K562 (cell line): Measurements from ENCODE around the gene LRP6. TPM values are rescaled to one million over a fixed set of nuclear protein-coding genes. Genes with fewer than 3 reads are reported as not detected.

Experiments used
- COPS2 ChIP-seq: fragments of 450-650 bp; conservative IDR thresholded peaks from 2 replicates; pipeline ENCODE4 v1.6.1; 2016; ENCODE audit warnings: mild to moderate bottlenecking, moderate library complexity
- DEAF1 ChIP-seq: fragments of 450-650 bp; formaldehyde crosslinking; IDR thresholded peaks from 2 replicates; pipeline ENCODE4 v1.4.0; 2020; ENCODE audit warnings: mild to moderate bottlenecking, moderate library complexity
- DIDO1 ChIP-seq: fragments of 450-650 bp; IDR thresholded peaks from 2 replicates; pipeline ENCODE4 v1.6.1; 2016; ENCODE audit warnings: low read depth, missing biosample characterization, missing genetic modification characterization
- HNRNPLL ChIP-seq: fragments of 200-400 bp; formaldehyde crosslinking; IDR thresholded peaks from 2 replicates; pipeline ENCODE4 v1.6.1; 2017; ENCODE audit warnings: low read length, low read depth, mild to moderate bottlenecking; ENCODE audit not compliant: poor library complexity, severe bottlenecking
- RBM25 ChIP-seq: fragments of 200-400 bp; formaldehyde crosslinking; IDR thresholded peaks from 2 replicates; pipeline ENCODE4 v1.6.1; 2018; ENCODE audit warnings: low read length, low read depth, moderate library complexity; ENCODE audit not compliant: severe bottlenecking
- SMARCC2 ChIP-seq: fragments of 450-650 bp; IDR thresholded peaks from 2 replicates; pipeline ENCODE4 v1.6.1; 2017; ENCODE audit warnings: antibody characterized with exemption, moderate library complexity, mild to moderate bottlenecking, low read depth
- STAT5A ChIP-seq: IDR thresholded peaks from 2 replicates; pipeline ENCODE4 v1.6.1; 2012; ENCODE audit warnings: low read length, inconsistent platforms, borderline replicate concordance
- STAT5B ChIP-seq: fragments of 250-450 bp; sonication (Bioruptor Pico); IDR thresholded peaks from 2 replicates; pipeline ENCODE4 v1.8.0; 2021; ENCODE audit warnings: mild to moderate bottlenecking, inconsistent platforms
- YY1 ChIP-seq, 3 experiments: IDR thresholded peaks; 2 replicates each; pipeline ENCODE4 v1.6.1; 2011; ENCODE audit warnings: low read length in 2 of 3, mild to moderate bottlenecking in 2 of 3, moderate library complexity in 2 of 3, borderline replicate concordance in 1 of 3, control low read depth in 1 of 3, low read depth in 1 of 3; ENCODE audit not compliant: insufficient read depth in 3 of 3, insufficient replicate concordance in 2 of 3, control insufficient read depth in 1 of 3, insufficient read length in 1 of 3; ENCODE audit errors: extremely low read depth in 1 of 3
- ZNF280A ChIP-seq: fragments of 450-650 bp; IDR thresholded peaks from 2 replicates; pipeline ENCODE4 v1.6.1; 2018; ENCODE audit warnings: mild to moderate bottlenecking, low read depth; ENCODE audit not compliant: partially characterized antibody
- polyA plus RNA-seq, 8 experiments: library from polyadenylated mRNA; depleted of rRNA in 4 of 8; stranded (reverse) in 5 of 8; unstranded in 3 of 8; fragments of >200 nt; fragmentation: Nextera tagmentation in 2 of 8; fragmentation: Illumina TruSeq in 1 of 8; extraction: Ambion mirVana in 2 of 8; extraction: Trizol in 1 of 8; gene quantifications; 2 replicates each; pipeline versions ENCODE4 v1.2.1 to v1.2.3, GENCODE V29; 2011 to 2014; ENCODE audit warnings: inconsistent platforms in 1 of 8, missing spikeins in 1 of 8
- total RNA-seq, 7 experiments: library from RNA; depleted of rRNA in 6 of 7; stranded (reverse); fragments of >200 nt in 6 of 7; fragmentation: Illumina TruSeq in 2 of 7; extraction: Trizol in 2 of 7; gene quantifications; 2 replicates each; pipeline versions ENCODE4 v1.2.1 to v1.2.3, GENCODE V29; 2011 to 2021; ENCODE audit warnings: low replicate concordance in 1 of 7
- TF ChIP-seq, protein P1 (sequence below): fragments of 250-450 bp; sonication (Bioruptor Pico); IDR thresholded peaks from 2 replicates; pipeline ENCODE4 v1.9.0; 2021; ENCODE audit warnings: mild to moderate bottlenecking, inconsistent platforms
- TF ChIP-seq, protein P2 (sequence below): fragments of 450-650 bp; IDR thresholded peaks from 2 replicates; pipeline ENCODE4 v1.6.1; 2016
- TF ChIP-seq, protein P3 (sequence below): fragments of 450-650 bp; conservative IDR thresholded peaks from 2 replicates; pipeline ENCODE4 v1.6.1; 2016; ENCODE audit warnings: missing genetic modification characterization, low read depth, mild to moderate bottlenecking, missing compliant biosample characterization, moderate library complexity
- TF ChIP-seq, protein P4 (sequence below): fragments of 150-350 bp; IDR thresholded peaks from 2 replicates; pipeline ENCODE4 v1.6.1; 2014; ENCODE audit warnings: low read depth, mild to moderate bottlenecking, low read length, borderline replicate concordance

LRP6 gene
- total and polyA plus RNA-seq, 9 of the 15 experiments (the other 6 are each of a cell fraction or from before 2014, with no cell fraction given) = 3.0 to 17.0 (median 10.8) TPM

DNA sequence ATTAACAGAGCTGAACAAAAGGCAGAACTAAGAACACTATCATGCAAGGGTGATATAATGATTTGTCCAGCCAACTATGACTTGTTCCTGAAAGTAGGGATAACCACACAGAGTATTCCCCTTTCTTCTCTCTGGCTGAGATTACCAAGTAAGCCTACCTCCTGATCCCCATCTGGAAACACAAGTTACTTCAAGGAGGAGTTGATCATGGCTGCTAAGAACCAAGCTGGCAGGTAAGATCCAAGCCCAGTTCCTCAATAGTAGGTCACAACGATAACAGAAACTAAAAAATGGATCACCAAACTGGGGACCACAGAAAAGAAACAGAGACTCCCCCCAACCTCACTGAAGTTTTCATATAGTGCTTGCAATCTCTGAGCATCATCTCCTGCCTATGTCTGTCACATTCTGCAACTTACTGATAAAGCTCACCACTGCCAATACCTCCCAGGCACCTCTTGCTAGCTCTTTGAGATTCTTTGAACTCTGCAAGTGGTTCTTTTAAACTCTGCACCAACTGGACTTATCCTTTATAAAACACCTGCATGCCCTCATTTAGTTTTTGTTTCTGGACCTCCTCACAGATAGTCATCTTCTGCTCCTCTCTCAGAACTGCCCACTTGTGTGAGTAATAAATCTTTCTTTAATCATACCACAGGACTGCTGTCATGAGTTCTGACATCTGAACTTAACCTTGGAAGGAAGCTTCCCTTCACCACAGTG lies 76.6 kb downstream of the LRP6 start (continued):
- TF ChIP-seq ZNF280A (no peak), COPS2 (no peak), RBM25 (no peak), STAT5B (CRISPR knock-in tag) (no peak), DEAF1 (no peak), YY1 (IDR thresholded peaks at IDR 0.05; ENCODE audit: borderline replicate concordance in 1 of 3, control insufficient read depth in 1 of 3, extremely low read depth in 1 of 3, insufficient read depth in 3 of 3, insufficient read length in 1 of 3, insufficient replicate concordance in 2 of 3, low read depth in 1 of 3, low read length in 2 of 3) (no peak), HNRNPLL (no peak), DIDO1 (tag) (no peak), STAT5A (peak; percentile 62), SMARCC2 (peak; percentile 73; the same call in 1 of the 2 replicates)
- TF ChIP-seq, protein P1, sequence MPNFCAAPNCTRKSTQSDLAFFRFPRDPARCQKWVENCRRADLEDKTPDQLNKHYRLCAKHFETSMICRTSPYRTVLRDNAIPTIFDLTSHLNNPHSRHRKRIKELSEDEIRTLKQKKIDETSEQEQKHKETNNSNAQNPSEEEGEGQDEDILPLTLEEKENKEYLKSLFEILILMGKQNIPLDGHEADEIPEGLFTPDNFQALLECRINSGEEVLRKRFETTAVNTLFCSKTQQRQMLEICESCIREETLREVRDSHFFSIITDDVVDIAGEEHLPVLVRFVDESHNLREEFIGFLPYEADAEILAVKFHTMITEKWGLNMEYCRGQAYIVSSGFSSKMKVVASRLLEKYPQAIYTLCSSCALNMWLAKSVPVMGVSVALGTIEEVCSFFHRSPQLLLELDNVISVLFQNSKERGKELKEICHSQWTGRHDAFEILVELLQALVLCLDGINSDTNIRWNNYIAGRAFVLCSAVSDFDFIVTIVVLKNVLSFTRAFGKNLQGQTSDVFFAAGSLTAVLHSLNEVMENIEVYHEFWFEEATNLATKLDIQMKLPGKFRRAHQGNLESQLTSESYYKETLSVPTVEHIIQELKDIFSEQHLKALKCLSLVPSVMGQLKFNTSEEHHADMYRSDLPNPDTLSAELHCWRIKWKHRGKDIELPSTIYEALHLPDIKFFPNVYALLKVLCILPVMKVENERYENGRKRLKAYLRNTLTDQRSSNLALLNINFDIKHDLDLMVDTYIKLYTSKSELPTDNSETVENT (CRISPR knock-in tag) = no peak
- TF ChIP-seq, protein P2, sequence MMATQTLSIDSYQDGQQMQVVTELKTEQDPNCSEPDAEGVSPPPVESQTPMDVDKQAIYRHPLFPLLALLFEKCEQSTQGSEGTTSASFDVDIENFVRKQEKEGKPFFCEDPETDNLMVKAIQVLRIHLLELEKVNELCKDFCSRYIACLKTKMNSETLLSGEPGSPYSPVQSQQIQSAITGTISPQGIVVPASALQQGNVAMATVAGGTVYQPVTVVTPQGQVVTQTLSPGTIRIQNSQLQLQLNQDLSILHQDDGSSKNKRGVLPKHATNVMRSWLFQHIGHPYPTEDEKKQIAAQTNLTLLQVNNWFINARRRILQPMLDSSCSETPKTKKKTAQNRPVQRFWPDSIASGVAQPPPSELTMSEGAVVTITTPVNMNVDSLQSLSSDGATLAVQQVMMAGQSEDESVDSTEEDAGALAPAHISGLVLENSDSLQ = peak; percentile 92
- TF ChIP-seq, protein P3, sequence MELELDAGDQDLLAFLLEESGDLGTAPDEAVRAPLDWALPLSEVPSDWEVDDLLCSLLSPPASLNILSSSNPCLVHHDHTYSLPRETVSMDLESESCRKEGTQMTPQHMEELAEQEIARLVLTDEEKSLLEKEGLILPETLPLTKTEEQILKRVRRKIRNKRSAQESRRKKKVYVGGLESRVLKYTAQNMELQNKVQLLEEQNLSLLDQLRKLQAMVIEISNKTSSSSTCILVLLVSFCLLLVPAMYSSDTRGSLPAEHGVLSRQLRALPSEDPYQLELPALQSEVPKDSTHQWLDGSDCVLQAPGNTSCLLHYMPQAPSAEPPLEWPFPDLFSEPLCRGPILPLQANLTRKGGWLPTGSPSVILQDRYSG (tag) = no peak
- TF ChIP-seq, protein P4, sequence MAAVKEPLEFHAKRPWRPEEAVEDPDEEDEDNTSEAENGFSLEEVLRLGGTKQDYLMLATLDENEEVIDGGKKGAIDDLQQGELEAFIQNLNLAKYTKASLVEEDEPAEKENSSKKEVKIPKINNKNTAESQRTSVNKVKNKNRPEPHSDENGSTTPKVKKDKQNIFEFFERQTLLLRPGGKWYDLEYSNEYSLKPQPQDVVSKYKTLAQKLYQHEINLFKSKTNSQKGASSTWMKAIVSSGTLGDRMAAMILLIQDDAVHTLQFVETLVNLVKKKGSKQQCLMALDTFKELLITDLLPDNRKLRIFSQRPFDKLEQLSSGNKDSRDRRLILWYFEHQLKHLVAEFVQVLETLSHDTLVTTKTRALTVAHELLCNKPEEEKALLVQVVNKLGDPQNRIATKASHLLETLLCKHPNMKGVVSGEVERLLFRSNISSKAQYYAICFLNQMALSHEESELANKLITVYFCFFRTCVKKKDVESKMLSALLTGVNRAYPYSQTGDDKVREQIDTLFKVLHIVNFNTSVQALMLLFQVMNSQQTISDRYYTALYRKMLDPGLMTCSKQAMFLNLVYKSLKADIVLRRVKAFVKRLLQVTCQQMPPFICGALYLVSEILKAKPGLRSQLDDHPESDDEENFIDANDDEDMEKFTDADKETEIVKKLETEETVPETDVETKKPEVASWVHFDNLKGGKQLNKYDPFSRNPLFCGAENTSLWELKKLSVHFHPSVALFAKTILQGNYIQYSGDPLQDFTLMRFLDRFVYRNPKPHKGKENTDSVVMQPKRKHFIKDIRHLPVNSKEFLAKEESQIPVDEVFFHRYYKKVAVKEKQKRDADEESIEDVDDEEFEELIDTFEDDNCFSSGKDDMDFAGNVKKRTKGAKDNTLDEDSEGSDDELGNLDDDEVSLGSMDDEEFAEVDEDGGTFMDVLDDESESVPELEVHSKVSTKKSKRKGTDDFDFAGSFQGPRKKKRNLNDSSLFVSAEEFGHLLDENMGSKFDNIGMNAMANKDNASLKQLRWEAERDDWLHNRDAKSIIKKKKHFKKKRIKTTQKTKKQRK = no peak
